Thyroid gland (tissue), 4 donors: ENCODE results near the gene HEATR5A. TPM values are rescaled to one million over a fixed set of nuclear protein-coding genes. Genes with fewer than 3 reads are reported as not detected.
"Not testable (repeated sequence)": the region's sequence is repeated elsewhere in the genome, so short reads cannot be mapped to it uniquely, and the experiment has no call there.

ENCODE experiments used
- DNase-seq, 2 donors: peaks; one replicate each; pipeline ENCODE4 v3.0.0-alpha.2; 2019
- H3K27ac ChIP-seq, 3 donors: fragments of 200-600 bp; sonication (generic); 1 replicate in 2 of 3; 2 replicates in 1 of 3; pipeline ENCODE4 v1.5.1; 2016 to 2019; ENCODE audit warnings: mild to moderate bottlenecking in 1 of 3, moderate library complexity in 1 of 3
- H3K27me3 ChIP-seq: fragments of 200-600 bp; sonication (generic); one replicate; pipeline ENCODE4 v1.5.1; 2019
- H3K36me3 ChIP-seq, 2 donors: fragments of 200-600 bp; sonication (generic); one replicate each; pipeline ENCODE4 v1.5.1; 2016 to 2019
- H3K4me1 ChIP-seq, 2 donors: fragments of 200-600 bp; sonication (generic); one replicate each; pipeline ENCODE4 v1.5.1; 2017 to 2019
- H3K4me3 ChIP-seq, 3 donors: fragments of 200-600 bp; sonication (generic); replicated peaks in 1 of 3; 1 replicate in 2 of 3; 2 replicates in 1 of 3; pipeline ENCODE4 v1.5.1; 2016; ENCODE audit warnings: mild to moderate bottlenecking in 1 of 3
- H3K9me3 ChIP-seq: fragments of 200-600 bp; sonication (generic); one replicate; pipeline ENCODE4 v1.5.1; 2017
- POLR2A ChIP-seq, 2 donors: fragments of 450-650 bp; IDR thresholded peaks; one replicate each; pipeline ENCODE4 v1.6.1; 2017; ENCODE audit warnings: antibody characterized with exemption in 2 of 2, mild to moderate bottlenecking in 2 of 2, moderate library complexity in 1 of 2
- WGBS, 2 donors: methylation state at CpG; one replicate each; pipeline ENCODE4 v1.1.5; 2017; 5-methylcytosine and 5-hydroxymethylcytosine counted together
- intact Hi-C: fragments of 100-400 bp; cut with DNase I; formaldehyde crosslinking; loops from one replicate; pipeline ENCODE4 v1.15.1; 2023
- total RNA-seq, 4 donors: library from RNA; depleted of rRNA; stranded (reverse); fragments of >200 nt; gene quantifications; one replicate each; pipeline ENCODE4 v1.2.3, GENCODE V29; 2016
- TF ChIP-seq, protein P1 (sequence below), 6 experiments: fragments of 200-600 bp in 3 of 6; fragments of 450-650 bp in 3 of 6; sonication (generic) in 3 of 6; IDR thresholded peaks; one replicate each; pipeline ENCODE4 v1.5.1; 2016 to 2019; ENCODE audit warnings: antibody characterized with exemption in 6 of 6, mild to moderate bottlenecking in 2 of 6, inconsistent platforms in 1 of 6, moderate library complexity in 1 of 6

The HEATR5A gene
- total RNA-seq, 4 donors from 2014 or later, result 31.0 to 46.3 (median 40.5) TPM

DNA sequence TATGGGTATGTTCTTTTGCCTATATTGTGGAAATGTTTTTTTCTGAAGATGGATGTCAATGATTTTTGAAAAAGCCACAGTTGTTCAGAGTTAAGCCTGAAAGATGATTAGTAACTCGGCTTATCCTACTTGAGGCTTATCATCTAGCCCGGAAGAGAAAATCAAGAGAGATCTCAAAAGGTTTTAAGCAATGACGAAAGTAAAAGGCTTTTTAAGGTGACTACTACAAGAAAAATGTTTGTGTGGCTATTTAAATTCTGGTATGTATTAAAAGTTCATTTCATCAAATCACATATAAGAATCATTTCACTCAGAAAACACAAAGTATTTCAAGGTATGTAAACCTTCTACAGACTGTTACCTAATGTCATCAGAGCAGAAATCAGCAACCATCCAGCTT is 40.2 kb downstream of the HEATR5A start:
- Histone ChIP-seq H3K27ac (no peak overlapping the region), H3K36me3 (peaks cover 9 to 13% of the 10 kb centered on the region in 2 donors), H3K27me3 (no peaks in the 10 kb centered on the region), H3K4me1 (no peaks in the 10 kb centered on the region), H3K4me3 (no peak overlapping the region), H3K9me3 (no peaks in the 10 kb centered on the region)
- intact Hi-C loops, result no loop called here
- no peak for DNase-seq
- WGBS, 2 donors, result 95% methylated on average over 3 of the region's 3 CpGs
- TF ChIP-seq, protein P1, sequence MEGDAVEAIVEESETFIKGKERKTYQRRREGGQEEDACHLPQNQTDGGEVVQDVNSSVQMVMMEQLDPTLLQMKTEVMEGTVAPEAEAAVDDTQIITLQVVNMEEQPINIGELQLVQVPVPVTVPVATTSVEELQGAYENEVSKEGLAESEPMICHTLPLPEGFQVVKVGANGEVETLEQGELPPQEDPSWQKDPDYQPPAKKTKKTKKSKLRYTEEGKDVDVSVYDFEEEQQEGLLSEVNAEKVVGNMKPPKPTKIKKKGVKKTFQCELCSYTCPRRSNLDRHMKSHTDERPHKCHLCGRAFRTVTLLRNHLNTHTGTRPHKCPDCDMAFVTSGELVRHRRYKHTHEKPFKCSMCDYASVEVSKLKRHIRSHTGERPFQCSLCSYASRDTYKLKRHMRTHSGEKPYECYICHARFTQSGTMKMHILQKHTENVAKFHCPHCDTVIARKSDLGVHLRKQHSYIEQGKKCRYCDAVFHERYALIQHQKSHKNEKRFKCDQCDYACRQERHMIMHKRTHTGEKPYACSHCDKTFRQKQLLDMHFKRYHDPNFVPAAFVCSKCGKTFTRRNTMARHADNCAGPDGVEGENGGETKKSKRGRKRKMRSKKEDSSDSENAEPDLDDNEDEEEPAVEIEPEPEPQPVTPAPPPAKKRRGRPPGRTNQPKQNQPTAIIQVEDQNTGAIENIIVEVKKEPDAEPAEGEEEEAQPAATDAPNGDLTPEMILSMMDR (IDR thresholded peaks at IDR 0.05), result no peak
- no peak for TF ChIP-seq POLR2A (IDR thresholded peaks at IDR 0.05)

DNA sequence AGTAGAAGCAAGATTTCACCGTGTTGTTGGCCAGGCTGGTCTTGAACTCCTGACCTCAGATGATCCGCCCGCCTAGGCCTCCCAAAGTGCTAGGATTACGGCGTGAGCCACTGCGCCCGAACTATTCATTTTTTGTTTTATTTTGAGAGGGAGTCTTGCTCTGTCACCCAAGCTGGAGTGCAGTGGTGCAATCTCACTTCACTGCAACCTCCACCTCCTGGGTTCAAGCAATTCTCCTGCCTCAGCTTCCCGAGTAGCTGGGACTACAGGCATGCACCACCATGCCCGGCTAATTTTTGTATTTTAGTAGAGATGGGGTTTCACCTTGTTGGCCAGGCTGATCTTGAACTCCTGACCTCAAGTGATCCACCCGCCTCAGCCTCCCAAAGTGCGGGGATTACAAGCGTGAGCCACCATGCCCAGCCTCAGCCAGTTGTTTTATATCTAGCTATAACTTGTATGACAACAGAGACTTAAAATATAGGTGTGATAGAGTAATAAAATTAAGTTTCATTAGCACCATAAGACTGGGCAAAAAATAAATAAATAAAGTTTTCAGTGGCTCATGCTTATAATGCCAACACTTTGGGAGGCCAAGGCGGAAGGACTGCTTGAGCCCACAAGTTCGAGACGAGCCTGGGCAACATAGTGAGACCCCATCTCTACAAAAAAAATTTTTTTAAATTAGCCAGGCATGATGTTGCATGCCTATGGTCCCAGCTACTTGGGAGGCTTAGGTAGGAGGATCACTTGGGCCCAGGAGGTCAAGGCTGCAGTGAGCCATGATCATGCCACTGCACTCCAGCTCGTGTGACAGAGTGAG is 41.0 kb downstream of the HEATR5A start:
- DNase-seq, H3K27me3 ChIP-seq, H3K27ac ChIP-seq, H3K4me3 ChIP-seq, intact Hi-C loops, H3K9me3 ChIP-seq, H3K4me1 ChIP-seq: not testable (repeated sequence)
- H3K36me3 ChIP-seq, result peaks cover 9 to 13% of the 10 kb centered on the region in 2 donors
- 96 to 97% methylated on average over 16 of the region's 16 CpGs for WGBS, 2 donors

DNA sequence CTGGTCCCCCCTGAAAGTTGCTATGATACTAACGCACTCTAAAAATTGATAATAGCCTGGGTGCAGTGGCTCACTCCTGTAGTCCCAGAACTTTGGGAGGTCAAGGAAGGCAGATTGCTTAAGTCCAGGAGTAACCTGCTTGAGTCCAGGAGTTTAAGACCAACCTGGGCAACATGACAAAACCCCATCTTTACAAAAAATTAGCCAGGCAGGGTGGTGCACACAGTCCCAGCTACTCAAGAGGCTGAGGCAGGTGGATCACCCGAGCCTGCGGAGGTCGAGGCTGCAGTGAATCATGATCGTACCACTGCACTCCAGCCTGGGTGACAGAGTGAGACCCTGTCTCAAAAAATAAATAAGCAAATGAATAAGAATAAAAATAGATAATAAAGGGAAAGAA is 42.9 kb downstream of the HEATR5A start:
- Histone ChIP-seq H3K27me3 (no peaks in the 10 kb centered on the region), H3K4me1 (no peaks in the 10 kb centered on the region), H3K9me3 (no peaks in the 10 kb centered on the region), H3K4me3 (no peak overlapping the region), H3K36me3 (peaks cover 7 to 13% of the 10 kb centered on the region in 2 donors), H3K27ac (no peak overlapping the region)
- no peak for TF ChIP-seq POLR2A (IDR thresholded peaks at IDR 0.05)
- TF ChIP-seq, protein P1 (IDR thresholded peaks at IDR 0.05), result no peak
- DNase-seq, result no peak
- intact Hi-C loops, result no loop called here
- WGBS, 2 donors, result 94 to 95% methylated on average over 5 of the region's 5 CpGs

- no peak for TF ChIP-seq POLR2A (IDR thresholded peaks at IDR 0.05)
- TF ChIP-seq, protein P1 (IDR thresholded peaks at IDR 0.05), result no peak
- H3K27me3 ChIP-seq, result no peaks in the 10 kb centered on the region
- intact Hi-C loops, result no loop called here
- no peaks in the 10 kb centered on the region for H3K9me3 ChIP-seq
- H3K27ac ChIP-seq, result no peak overlapping the region
- no peaks in the 10 kb centered on the region for H3K4me1 ChIP-seq
- DNase-seq, result no peak
- H3K4me3 ChIP-seq, result no peak overlapping the region
- peaks cover 0 to 3% of the 10 kb centered on the region in 2 donors for H3K36me3 ChIP-seq
- 85 to 89% methylated on average over 2 of the region's 2 CpGs for WGBS, 2 donors
Measured at GRCh38 chr14:31371646-31372045, 48.7 kb downstream of the HEATR5A start.

DNA sequence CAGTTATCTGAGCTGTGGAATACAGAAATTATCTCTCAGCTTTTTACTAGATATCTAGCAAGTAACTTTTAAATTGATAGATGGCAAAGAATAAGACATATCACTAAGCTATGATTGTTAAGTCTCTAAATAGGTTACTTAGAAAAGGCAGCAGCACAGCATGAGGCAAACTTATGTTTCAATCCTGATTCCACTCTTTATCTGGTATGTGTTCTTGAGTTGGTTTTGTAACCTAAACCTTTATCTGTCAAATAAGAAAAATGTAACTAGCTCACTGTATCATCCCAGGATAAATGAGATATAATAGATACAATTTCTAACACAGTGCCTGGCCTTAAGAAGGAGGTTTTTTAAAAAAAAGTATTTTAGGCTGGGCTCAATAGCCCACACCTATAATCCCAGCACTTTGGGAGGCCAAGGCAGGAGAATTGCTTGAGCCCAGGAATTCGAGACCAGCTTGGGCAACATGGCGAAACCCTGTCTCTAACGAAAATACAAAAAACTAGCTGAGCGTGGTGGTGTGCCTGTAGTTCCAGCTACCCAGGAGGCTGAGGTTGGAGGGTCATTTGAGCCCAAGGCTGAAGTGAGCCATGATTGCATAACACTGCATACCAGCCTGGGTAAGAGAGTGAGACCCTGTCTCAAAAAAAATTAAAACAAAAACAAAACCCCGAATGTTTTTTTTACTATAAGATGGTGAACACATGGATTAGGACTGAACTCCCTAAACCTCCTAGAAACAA is 56.8 kb downstream of the HEATR5A start:
- DNase-seq, result no peak
- no peaks in the 10 kb centered on the region for H3K27me3 ChIP-seq
- no peak overlapping the region for H3K4me3 ChIP-seq
- no peaks in the 10 kb centered on the region for H3K4me1 ChIP-seq
- TF ChIP-seq POLR2A (IDR thresholded peaks at IDR 0.05), result no peak
- TF ChIP-seq, protein P1 (IDR thresholded peaks at IDR 0.05), result no peak
- H3K36me3 ChIP-seq, result peaks cover 2 to 13% of the 10 kb centered on the region in 2 donors
- no peaks in the 10 kb centered on the region for H3K9me3 ChIP-seq
- WGBS, 2 donors, result 73 to 79% methylated on average over 5 of the region's 5 CpGs
- H3K27ac ChIP-seq, result no peak overlapping the region
- intact Hi-C loops, result no loop called here
